ENCODE data around the gene XPNPEP3.
"Not testable (repeated sequence)": the region's sequence is repeated elsewhere in the genome, so short reads cannot be mapped to it uniquely, and the experiment has no call there.

Gene XPNPEP3

DNA sequence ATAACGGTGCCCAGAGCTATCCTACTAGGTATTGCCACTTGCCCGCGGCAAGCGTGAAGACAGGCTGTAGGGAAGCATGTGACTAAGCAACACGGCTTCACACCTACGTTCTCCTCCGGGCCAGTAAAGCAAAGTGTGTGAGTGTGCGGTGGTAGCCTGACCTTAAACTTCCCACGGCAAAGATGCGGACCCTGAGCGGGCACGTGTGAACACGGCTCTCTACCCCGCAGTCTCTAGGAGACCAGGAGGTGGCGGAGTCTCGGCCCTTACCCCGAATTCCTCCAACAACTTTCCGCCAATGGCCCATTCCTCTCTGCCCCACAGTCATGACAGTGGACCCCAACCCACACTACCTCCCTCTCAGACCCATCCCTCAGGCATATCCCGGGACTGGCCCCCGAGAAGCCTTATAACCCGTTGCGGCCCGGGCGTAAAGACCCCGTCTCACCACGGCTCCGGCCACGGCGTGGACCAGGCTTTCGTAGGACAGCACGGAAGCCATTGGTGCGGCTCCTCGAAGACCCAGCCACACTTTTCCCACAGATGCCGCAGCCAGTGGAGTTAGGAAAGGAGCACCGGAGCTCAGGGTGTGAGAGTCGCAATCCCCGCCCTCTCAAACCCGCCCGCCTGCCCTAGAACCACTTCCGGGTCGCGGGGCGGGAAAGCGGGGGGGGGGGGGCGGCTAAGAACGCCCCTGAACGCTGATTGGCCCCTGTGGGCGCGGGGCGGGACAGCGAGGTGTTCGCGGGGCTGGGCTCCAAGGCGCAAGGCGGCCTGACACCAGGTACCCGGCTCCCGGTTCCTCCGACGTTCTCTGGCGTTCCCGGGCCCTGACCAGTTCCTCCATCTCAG is 38.0 kb upstream of the XPNPEP3 start, which contains the start of gene SLC25A17:
Gene SLC25A17, minus strand, starts transcription at position 600 of the 852 bp plus-strand sequence. Its CDS starts 98 bp downstream, at position 502.
- peak within 1 kb of the TSS; percentile 99 for H3K4me3 ChIP-seq (ENCODE audit: low read depth, low read length)
- no peak for DNase-seq (ENCODE audit: low read depth, low spot score)
- ChIA-PET POLR2A (interaction anchor here (0.6 to 0.7 kb wide), 2 partner anchors 45 to 136 kb away, joined by 3 to 4 read pairs; no protein-coding TSS in a partner anchor), CTCF (interaction anchor here (1.0 to 4.6 kb wide), 9 partner anchors 10 to 173 kb away, joined by 3 to 15 read pairs (median 3); no protein-coding TSS in a partner anchor)
- TF ChIP-seq, protein P1, sequence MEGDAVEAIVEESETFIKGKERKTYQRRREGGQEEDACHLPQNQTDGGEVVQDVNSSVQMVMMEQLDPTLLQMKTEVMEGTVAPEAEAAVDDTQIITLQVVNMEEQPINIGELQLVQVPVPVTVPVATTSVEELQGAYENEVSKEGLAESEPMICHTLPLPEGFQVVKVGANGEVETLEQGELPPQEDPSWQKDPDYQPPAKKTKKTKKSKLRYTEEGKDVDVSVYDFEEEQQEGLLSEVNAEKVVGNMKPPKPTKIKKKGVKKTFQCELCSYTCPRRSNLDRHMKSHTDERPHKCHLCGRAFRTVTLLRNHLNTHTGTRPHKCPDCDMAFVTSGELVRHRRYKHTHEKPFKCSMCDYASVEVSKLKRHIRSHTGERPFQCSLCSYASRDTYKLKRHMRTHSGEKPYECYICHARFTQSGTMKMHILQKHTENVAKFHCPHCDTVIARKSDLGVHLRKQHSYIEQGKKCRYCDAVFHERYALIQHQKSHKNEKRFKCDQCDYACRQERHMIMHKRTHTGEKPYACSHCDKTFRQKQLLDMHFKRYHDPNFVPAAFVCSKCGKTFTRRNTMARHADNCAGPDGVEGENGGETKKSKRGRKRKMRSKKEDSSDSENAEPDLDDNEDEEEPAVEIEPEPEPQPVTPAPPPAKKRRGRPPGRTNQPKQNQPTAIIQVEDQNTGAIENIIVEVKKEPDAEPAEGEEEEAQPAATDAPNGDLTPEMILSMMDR (IDR thresholded peaks at IDR 0.05; ENCODE audit: insufficient read depth, low read length, missing control alignments), result peak; percentile 64

DNA sequence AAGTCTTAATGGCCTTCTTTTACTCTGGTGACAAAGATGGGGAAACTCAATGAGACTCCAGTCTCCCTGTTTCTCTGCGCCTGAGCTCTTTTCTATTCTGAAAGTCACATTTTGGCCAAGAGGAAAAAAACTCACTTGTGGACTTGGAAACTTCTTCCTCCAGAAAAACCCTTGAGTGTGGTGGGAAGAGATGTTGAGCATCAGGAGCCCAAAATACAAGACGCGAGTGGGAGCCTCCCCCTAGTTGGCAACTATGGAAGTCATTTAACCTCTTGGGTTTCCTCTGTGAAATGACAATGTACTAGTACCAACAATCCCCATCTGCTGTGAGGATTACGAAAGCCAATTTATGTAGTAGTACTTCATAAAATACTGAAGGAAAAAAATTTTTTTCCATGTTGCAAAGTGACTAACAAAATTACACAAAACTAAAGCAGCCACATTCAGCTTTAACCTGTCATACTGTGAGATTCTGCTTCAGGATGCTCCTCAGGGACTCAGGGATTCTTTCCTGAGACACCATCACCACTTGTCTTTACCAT is 37.3 kb upstream of the XPNPEP3 start:
- TF ChIP-seq, protein P1 (IDR thresholded peaks at IDR 0.05; ENCODE audit: insufficient read depth, low read length, missing control alignments), result no peak
- no peak for DNase-seq (ENCODE audit: low read depth, low spot score)
- POLR2A ChIA-PET, result interaction anchor here (0.7 kb wide), 1 partner anchor 136 kb away, joined by 3 read pairs; no protein-coding TSS in a partner anchor
- CTCF ChIA-PET, result interaction anchor here (1.0 to 4.6 kb wide), 4 partner anchors 11 to 173 kb away, joined by 3 to 15 read pairs (median 4); no protein-coding TSS in a partner anchor
- peak overlapping the region; percentile 99 for H3K4me3 ChIP-seq (ENCODE audit: low read depth, low read length)

DNA sequence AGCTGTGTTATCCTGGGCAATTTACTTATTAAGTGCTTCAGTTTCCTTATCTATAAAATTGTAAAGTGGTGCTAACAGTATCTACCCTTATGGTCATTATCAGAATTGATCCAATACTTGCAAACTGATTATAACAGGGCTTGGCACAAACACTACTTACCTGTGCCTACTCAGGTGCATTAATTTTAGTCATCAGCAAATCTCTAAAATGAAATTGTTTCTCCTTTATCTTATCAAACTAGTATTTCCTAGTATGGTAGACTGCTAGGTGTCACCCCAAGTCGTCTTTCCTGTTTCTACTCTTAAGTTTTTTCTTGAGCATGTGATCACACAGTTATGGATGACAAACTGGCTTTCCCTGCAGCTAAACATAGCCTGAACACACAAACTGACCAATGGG is 33.5 kb upstream of the XPNPEP3 start:
- POLR2A ChIA-PET, result no interaction called here
- DNase-seq (ENCODE audit: low read depth, low spot score), result no peak
- TF ChIP-seq, protein P1 (IDR thresholded peaks at IDR 0.05; ENCODE audit: insufficient read depth, low read length, missing control alignments), result no peak
- CTCF ChIA-PET, result interaction anchor here (2.3 kb wide), 1 partner anchor 140 kb away, joined by 6 read pairs; no protein-coding TSS in a partner anchor
- H3K4me3 ChIP-seq (ENCODE audit: low read depth, low read length), result no peak overlapping the region

DNA sequence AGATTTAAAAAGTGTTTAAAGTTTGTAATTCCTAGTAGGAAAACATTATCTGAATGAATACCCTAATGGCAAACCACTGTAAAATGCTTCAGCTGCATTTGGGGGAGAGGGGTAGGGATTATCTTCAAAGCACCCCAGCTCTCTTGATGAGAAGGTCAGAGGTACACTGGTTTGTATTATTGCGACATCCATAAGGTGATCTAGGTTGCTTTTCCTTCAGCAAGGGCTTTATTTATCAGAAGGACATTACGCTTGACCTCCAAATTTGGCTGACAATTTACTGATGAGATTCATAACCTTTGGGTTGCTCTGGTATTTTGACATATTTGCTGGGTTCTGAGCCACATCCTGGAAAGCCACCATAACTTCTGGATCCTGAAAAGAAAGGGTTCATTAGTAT is 30.7 kb upstream of the XPNPEP3 start:
- H3K4me3 ChIP-seq (ENCODE audit: low read depth, low read length); POLR2A ChIA-PET; DNase-seq (ENCODE audit: low read depth, low spot score); CTCF ChIA-PET: not testable (repeated sequence)

DNA sequence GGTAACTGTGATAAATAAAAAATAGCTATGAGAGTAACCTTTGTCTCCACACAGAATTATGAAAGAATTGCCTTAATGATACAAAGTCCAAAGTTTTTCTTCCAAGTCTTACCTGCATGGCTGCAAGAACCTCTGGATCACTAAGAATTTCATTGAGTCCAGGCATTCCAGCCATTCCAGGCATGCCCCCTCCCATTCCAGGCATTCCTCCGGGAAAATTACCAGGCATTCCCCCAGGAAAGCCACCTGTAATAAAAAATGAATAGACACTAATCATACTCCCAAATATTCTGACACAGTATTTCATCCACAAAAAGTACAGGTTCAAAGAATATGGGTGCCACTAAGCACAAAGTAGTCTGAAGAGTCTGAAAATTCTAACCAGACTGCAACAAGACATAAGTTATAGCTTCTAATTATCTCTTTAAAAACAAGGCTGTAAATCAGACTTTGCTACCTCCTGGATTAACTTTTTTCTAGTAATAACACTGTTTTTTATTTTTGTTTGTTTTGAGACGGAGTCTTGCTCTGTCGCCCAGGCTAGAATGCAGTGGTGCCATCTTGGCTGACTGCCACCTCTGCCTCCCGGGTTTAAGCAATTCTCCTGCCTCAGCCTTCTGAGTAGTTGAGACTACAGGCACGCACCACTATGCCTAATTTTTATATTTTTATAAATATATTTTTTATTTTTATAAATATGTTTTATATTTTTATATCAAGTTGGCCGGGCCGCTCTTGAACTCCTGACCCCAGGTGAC is 29.8 kb upstream of the XPNPEP3 start:
- no peak overlapping the region for H3K4me3 ChIP-seq (ENCODE audit: low read depth, low read length)
- ChIA-PET CTCF (interaction anchor here (1.5 kb wide), 1 partner anchor 390 kb away, joined by 5 read pairs; no protein-coding TSS in a partner anchor), POLR2A (no interaction called here)
- TF ChIP-seq, protein P1 (IDR thresholded peaks at IDR 0.05; ENCODE audit: insufficient read depth, low read length, missing control alignments), result no peak
- DNase-seq (ENCODE audit: low read depth, low spot score), result no peak

DNA sequence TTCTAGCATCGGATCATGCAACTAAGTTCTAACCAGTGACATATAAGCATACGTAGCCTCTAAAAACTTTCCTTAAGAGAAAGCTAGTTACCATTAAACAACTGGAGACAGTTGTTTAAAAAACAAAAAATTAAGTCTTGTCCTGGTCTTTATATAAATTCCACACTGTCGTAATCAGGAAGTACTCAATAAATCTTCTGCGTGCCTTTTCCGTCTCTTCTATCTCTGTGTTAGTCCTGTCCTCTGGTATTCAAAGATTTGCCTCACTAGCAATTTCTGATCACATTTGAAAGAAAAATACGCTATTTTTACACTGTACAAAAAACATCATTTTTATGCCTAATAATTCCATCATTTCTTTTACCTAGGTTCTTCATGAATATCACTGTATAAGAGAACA is 27.8 kb upstream of the XPNPEP3 start:
- no peak for DNase-seq (ENCODE audit: low read depth, low spot score)
- TF ChIP-seq, protein P1 (IDR thresholded peaks at IDR 0.05; ENCODE audit: insufficient read depth, low read length, missing control alignments), result no peak
- POLR2A ChIA-PET, result no interaction called here
- CTCF ChIA-PET, result interaction anchor here (1.0 to 1.2 kb wide), 2 partner anchors 70 to 146 kb away, joined by 3 read pairs; no protein-coding TSS in a partner anchor
- H3K4me3 ChIP-seq (ENCODE audit: low read depth, low read length), result no peak overlapping the region
